Mucosa of rectum (tissue), 2 donors: Measurements from ENCODE around the gene DOK7.

Experiments
- H3K27ac ChIP-seq, 2 donors: one replicate each; pipeline ENCODE4 v1.7.0; 2013; ENCODE audit warnings: inconsistent platforms in 2 of 2, low read depth in 2 of 2, low read length in 2 of 2
- H3K27me3 ChIP-seq, 2 donors: one replicate each; pipeline ENCODE4 v1.7.0; 2013; ENCODE audit warnings: low read length in 2 of 2; ENCODE audit not compliant: control insufficient read depth in 2 of 2, insufficient read depth in 2 of 2
- H3K36me3 ChIP-seq, 2 donors: one replicate each; pipeline ENCODE4 v1.7.0; 2013; ENCODE audit warnings: low read length in 2 of 2; ENCODE audit not compliant: control insufficient read depth in 2 of 2, insufficient read depth in 2 of 2
- H3K4me1 ChIP-seq, 2 donors: one replicate each; pipeline ENCODE4 v1.7.0; 2013; ENCODE audit warnings: low read length in 2 of 2, mild to moderate bottlenecking in 1 of 2; ENCODE audit not compliant: control insufficient read depth in 2 of 2, insufficient read depth in 2 of 2
- H3K4me3 ChIP-seq, 2 donors: one replicate each; pipeline ENCODE4 v1.7.0; 2013; ENCODE audit warnings: low read length in 2 of 2
- H3K9ac ChIP-seq, 2 donors: one replicate each; pipeline ENCODE4 v1.7.0; 2013; ENCODE audit warnings: low read length in 2 of 2, low read depth in 1 of 2, mild to moderate bottlenecking in 1 of 2
- H3K9me3 ChIP-seq, 2 donors: one replicate each; pipeline ENCODE4 v1.7.0; 2013; ENCODE audit warnings: low read length in 2 of 2; ENCODE audit not compliant: control insufficient read depth in 2 of 2
- donor health status: healthy.
- donor health status: Normal muscosa, but diverticular disease.

Gene DOK7

DNA sequence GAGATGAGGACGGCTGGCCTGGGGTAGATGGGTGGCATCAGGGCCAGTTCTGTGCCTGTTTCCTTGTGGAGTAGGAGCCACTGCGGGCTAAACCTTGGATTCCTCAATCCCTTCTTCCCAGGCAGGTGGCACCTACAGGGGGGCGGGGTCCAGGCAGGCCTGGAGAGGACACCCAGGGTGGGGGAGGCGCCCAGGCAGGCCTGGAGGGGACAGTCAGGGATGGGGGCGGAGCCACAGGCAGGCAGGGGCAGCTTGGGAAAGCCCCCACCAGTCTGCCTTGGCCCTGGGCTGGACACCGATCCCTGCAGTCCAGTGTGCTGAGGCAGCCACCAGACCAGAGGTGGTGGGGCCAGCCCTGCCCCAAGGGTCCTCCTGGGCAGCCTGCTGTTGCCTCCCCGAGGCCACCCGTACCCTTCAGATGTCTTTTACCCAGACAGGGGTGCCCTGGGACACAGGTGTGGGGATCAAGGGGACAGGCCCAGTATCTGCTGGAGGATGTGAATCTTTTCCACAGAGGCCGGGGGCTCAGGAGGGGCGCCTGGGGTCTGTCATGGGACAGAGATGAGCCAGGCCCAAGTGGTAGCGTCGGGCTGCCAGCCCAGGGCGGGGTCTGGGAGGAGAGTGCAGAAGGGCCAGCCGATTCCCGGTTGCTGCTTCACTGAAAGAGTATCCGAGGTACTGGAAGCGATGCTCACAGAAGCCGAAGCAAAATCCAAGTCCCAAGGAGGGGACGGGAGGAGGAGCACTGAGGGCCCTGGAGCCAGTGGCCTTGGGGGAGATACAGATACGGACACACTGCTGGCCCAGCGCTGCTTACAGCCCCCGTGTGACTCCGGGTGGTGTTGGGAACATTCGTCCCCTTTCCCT lies 34.6 kb downstream of the DOK7 start:
- Histone ChIP-seq H3K9me3 (no peaks in the 10 kb centered on the region), H3K4me1 (no peaks in the 10 kb centered on the region), H3K27ac (no peak overlapping the region), H3K4me3 (no peak overlapping the region), H3K27me3 (peaks cover 2 to 12% of the 10 kb centered on the region in 2 donors), H3K36me3 (peaks cover under 1 to 1% of the 10 kb centered on the region in 2 donors), H3K9ac (no peak overlapping the region)

DNA sequence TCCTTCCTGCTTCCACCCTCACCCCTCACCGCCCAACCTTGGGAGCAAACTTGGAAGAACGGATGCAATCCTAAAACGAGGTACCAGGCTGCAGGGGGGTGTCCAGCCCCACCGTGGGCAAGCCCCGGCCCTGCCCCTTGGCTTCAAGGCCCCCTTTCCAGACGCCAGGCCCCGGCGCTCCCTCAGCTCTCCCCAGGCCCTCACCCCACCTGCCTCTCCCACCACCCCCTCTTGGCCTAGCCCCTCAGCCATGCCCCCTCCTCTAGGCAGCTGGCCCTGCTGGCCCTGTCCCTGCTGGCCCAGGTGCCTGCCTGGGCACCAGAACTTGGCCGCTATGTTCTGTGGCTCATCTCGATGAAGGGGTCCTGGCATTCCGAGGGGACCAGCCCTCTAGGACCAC lies 35.3 kb downstream of the DOK7 start:
- Histone ChIP-seq H3K36me3 (peaks cover 6 to 8% of the 10 kb centered on the region in 2 donors), H3K9me3 (no peaks in the 10 kb centered on the region), H3K9ac (no peak overlapping the region), H3K27me3 (peaks cover 2 to 12% of the 10 kb centered on the region in 2 donors), H3K4me1 (no peaks in the 10 kb centered on the region), H3K27ac (no peak overlapping the region), H3K4me3 (no peak overlapping the region)

- H3K36me3 ChIP-seq = peaks cover 6 to 10% of the 10 kb centered on the region in 2 donors
- H3K9me3 ChIP-seq = no peaks in the 10 kb centered on the region
- no peak overlapping the region for H3K4me3 ChIP-seq
- peaks cover 0 to 9% of the 10 kb centered on the region in 2 donors for H3K27me3 ChIP-seq
- H3K9ac ChIP-seq = no peak overlapping the region
- H3K4me1 ChIP-seq = no peaks in the 10 kb centered on the region
- H3K27ac ChIP-seq = no peak overlapping the region
Measured at GRCh38 chr4:3498901-3499510, 35.9 kb downstream of the DOK7 start.

DNA sequence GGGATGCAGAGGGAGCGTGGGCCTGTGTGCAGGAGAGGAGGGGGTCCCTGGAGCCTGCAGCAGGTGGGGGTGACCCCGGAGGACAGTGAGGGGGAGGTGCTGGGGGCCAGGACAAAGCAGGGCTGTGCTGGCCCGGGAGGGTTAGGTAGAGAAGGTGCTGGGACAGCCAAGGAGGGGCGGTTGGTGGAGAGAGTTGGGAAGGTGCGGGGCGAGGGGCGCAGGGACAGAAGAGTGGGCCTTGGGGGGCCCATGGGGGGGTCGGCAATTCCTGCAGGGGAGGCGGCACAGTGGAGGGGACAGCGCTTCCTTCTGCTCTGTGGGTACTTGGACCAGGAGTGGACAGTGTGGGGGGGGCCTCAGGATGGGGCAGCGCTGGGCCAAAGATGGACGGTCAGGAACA lies 36.6 kb downstream of the DOK7 start:
- Histone ChIP-seq H3K27me3 (peaks cover 0 to 6% of the 10 kb centered on the region in 2 donors), H3K4me1 (no peaks in the 10 kb centered on the region), H3K36me3 (peaks cover 6 to 10% of the 10 kb centered on the region in 2 donors)

DNA sequence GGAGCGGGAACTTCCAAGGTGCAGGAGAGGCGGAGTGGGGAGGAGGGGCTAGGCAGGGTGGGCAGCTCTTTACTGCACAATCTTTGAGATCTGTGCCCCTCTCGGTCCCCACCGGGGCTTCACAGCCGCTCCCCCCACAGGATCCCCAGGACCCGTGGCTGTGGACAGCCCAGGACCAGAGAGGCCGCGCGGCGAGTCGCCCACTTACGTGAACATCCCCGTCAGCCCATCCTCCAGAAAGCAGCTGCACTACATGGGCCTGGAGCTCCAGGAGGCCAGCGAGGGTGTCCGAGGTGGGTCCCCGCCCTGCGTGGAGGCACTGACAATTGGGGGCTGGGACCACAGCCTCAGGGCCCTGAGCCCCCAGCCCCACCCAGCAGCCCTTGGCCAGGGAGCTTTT lies 37.0 kb downstream of the DOK7 start:
- no peaks in the 10 kb centered on the region for H3K9me3 ChIP-seq
- no peak overlapping the region for H3K9ac ChIP-seq
- peaks cover 0 to 2% of the 10 kb centered on the region in 2 donors for H3K27me3 ChIP-seq
- no peak overlapping the region for H3K27ac ChIP-seq
- H3K36me3 ChIP-seq = peaks cover 6 to 13% of the 10 kb centered on the region in 2 donors
- H3K4me3 ChIP-seq = no peak overlapping the region
- H3K4me1 ChIP-seq = no peaks in the 10 kb centered on the region

More for the DNA sequence above, 36.6 kb downstream of the DOK7 start:
- H3K4me3 ChIP-seq = no peak overlapping the region
- H3K9me3 ChIP-seq = no peaks in the 10 kb centered on the region
- no peak overlapping the region for H3K9ac ChIP-seq
- H3K27ac ChIP-seq = no peak overlapping the region

GRCh38 chr4:3500634-3501101 lies 37.6 kb downstream of the DOK7 start:
- no peak overlapping the region for H3K9ac ChIP-seq
- H3K9me3 ChIP-seq = no peaks in the 10 kb centered on the region
- H3K36me3 ChIP-seq = peaks cover 8 to 18% of the 10 kb centered on the region in 2 donors
- H3K27me3 ChIP-seq = no peaks in the 10 kb centered on the region
- no peak overlapping the region for H3K4me3 ChIP-seq
- H3K4me1 ChIP-seq = no peaks in the 10 kb centered on the region
- H3K27ac ChIP-seq = no peak overlapping the region

- Histone ChIP-seq H3K36me3 (peaks cover 9 to 19% of the 10 kb centered on the region in 2 donors), H3K4me3 (no peak overlapping the region), H3K4me1 (no peaks in the 10 kb centered on the region), H3K9me3 (no peaks in the 10 kb centered on the region), H3K27me3 (no peaks in the 10 kb centered on the region), H3K27ac (no peak overlapping the region), H3K9ac (no peak overlapping the region)
Measured at GRCh38 chr4:3501126-3501824, 38.2 kb downstream of the DOK7 start.

DNA sequence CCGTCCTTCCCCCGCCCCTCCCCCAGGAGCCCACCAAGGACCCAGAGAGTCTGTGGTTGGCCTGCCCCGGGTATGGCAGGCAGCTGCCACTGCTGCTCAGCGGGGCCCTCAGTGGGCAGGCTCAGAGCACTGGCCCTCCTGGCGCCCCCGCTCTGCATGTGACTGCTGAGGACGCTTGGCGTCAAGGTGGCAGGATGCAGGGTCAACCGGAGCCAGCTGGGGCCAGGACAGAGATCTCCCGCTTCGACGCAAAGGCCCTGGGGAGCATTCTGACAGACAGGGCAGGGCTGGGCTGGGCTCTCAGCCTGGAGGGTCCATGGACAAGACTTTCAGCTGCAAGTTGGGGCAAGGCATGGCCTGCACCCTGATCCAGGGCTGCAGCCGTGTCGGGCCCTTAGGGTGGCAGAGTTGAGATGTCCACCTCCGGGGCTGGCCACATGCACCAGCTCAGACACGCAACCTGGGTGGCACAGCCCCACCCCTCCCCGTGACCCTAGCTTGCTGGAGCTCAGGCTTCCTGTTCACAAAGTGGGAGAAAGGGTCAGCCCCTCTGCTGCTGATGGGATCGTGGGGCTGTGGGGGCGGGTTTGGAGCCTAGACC lies 38.8 kb downstream of the DOK7 start:
- Histone ChIP-seq H3K4me3 (no peak overlapping the region), H3K27ac (no peak overlapping the region), H3K9me3 (no peaks in the 10 kb centered on the region), H3K9ac (no peak overlapping the region), H3K27me3 (no peaks in the 10 kb centered on the region), H3K36me3 (peaks cover 9 to 21% of the 10 kb centered on the region in 2 donors), H3K4me1 (no peaks in the 10 kb centered on the region)

GRCh38 chr4:3502941-3503936 lies 40.1 kb downstream of the DOK7 start:
- H3K27ac ChIP-seq = no peak overlapping the region
- no peaks in the 10 kb centered on the region for H3K27me3 ChIP-seq
- H3K9me3 ChIP-seq = no peaks in the 10 kb centered on the region
- no peak overlapping the region for H3K4me3 ChIP-seq
- H3K36me3 ChIP-seq = peaks cover 9 to 28% of the 10 kb centered on the region in 2 donors
- no peak overlapping the region for H3K9ac ChIP-seq
- no peaks in the 10 kb centered on the region for H3K4me1 ChIP-seq
